GM12878 (cell line): ENCODE data around the gene SMPX. TPM values are rescaled to one million over a fixed set of nuclear protein-coding genes. Genes with fewer than 3 reads are reported as not detected.

Source experiments
- ATAC-seq: fragments of 200-7000 bp; cut with Tn5 transposase; 3 replicates; pipeline ENCODE4 v1.9.1; 2020; ENCODE audit warnings: mild to moderate bottlenecking, moderate library complexity
- BruUV-seq: library from RNA; stranded (reverse); fragments of 400-500 nt; replicated peaks from 2 replicates; lab custom pipeline; 2021; lab: Mats Ljungman, UMichigan
- CTCF ChIA-PET: fragments of 300-600 bp; sonication (Branson Sonifier 250); formaldehyde crosslinking; extraction: SDS; loops from one replicate; lab custom pipeline; 2021; ENCODE audit warnings: inconsistent platforms; lab: Yijun Ruan, JAX
- POLR2A ChIA-PET: fragments of 350-600 bp; formaldehyde crosslinking; extraction: SDS; loops from one replicate; lab custom pipeline; 2021; ENCODE audit warnings: inconsistent platforms; lab: Charles Lee
- RAD21 ChIA-PET: fragments of 300-600 bp; sonication (Branson Sonifier 250); formaldehyde crosslinking; loops from one replicate; lab custom pipeline; 2023; ENCODE audit warnings: antibody characterized with exemption; ENCODE audit not compliant: unreplicated experiment; lab: Charles Lee
- SMC1A ChIA-PET: fragments of 300-600 bp; sonication (Branson Sonifier 250); formaldehyde crosslinking; loops from one replicate; lab custom pipeline; 2023; ENCODE audit not compliant: unreplicated experiment, uncharacterized antibody; lab: Charles Lee
- DNase-seq: peaks from one replicate; pipeline ENCODE4 v3.0.0-alpha.2; 2011; ENCODE audit warnings: low read depth, low spot score
- FAIRE-seq: peaks from 3 replicates; lab custom pipeline; 2011; peaks lifted over from hg19 to GRCh38; lab: Jason Lieb, UNC
- H2AFZ ChIP-seq: 2 replicates; pipeline ENCODE4 v1.6.0; 2011; ENCODE audit warnings: low read depth, low read length, control low read depth; ENCODE audit not compliant: control insufficient read depth
- H3K27ac ChIP-seq: 2 replicates; pipeline ENCODE4 v1.5.1; 2011; ENCODE audit warnings: control low read depth; ENCODE audit not compliant: control insufficient read depth, insufficient read depth
- H3K27me3 ChIP-seq, 2 experiments: replicated peaks in 1 of 2; 2 replicates each; pipeline versions ENCODE4 v1.6.0 to v1.6.1; 2011; ENCODE audit warnings: low read length in 1 of 2; ENCODE audit not compliant: control insufficient read depth in 2 of 2, insufficient read depth in 2 of 2
- H3K36me3 ChIP-seq, 2 experiments: 2 replicates each; pipeline ENCODE4 v1.5.1; 2011; ENCODE audit warnings: low read length in 1 of 2; ENCODE audit not compliant: control insufficient read depth in 2 of 2, insufficient read depth in 2 of 2
- H3K4me1 ChIP-seq: 2 replicates; pipeline ENCODE4 v1.6.1; 2011; ENCODE audit warnings: mild to moderate bottlenecking, low read length, moderate library complexity, mixed read lengths; ENCODE audit not compliant: control insufficient read depth, insufficient read depth
- H3K4me2 ChIP-seq: 2 replicates; pipeline ENCODE4 v1.6.0; 2011; ENCODE audit warnings: control low read depth; ENCODE audit not compliant: control insufficient read depth, insufficient read depth
- H3K4me3 ChIP-seq: fragments of 200-600 bp; sonication (generic); 2 replicates; pipeline ENCODE4 v1.5.1; 2016
- H3K79me2 ChIP-seq: 2 replicates; pipeline ENCODE4 v1.6.0; 2011; ENCODE audit warnings: low read length; ENCODE audit not compliant: control insufficient read depth, insufficient read depth
- H3K9ac ChIP-seq: 2 replicates; pipeline ENCODE4 v1.8.0; 2011; ENCODE audit warnings: low read length, control low read depth, mixed read lengths; ENCODE audit not compliant: control insufficient read depth, insufficient read depth
- H3K9me3 ChIP-seq: replicated peaks from 3 replicates; pipeline ENCODE4 v1.5.1; 2011; ENCODE audit warnings: mild to moderate bottlenecking, low read length; ENCODE audit not compliant: control insufficient read depth, insufficient read depth
- H4K20me1 ChIP-seq: 2 replicates; pipeline ENCODE4 v1.6.0; 2011; ENCODE audit not compliant: control insufficient read depth, insufficient read depth
- RBBP5 ChIP-seq: fragments of 200-600 bp; sonication (generic); conservative IDR thresholded peaks from 2 replicates; pipeline ENCODE4 v1.6.1; 2016
- RCOR1 ChIP-seq: conservative IDR thresholded peaks from 2 replicates; pipeline ENCODE4 v1.6.1; 2012; ENCODE audit warnings: low read depth, low read length, improper control_type of control experiment
- WGBS: methylation state at CpG from one replicate; pipeline ENCODE4 v1.1.6; 2016; ENCODE audit warnings: low lambda C conversion rate; ENCODE audit not compliant: insufficient replicate concordance, insufficient coverage; ENCODE audit errors: missing lambda C conversion rate; 5-methylcytosine and 5-hydroxymethylcytosine counted together
- in situ Hi-C: fragments of 300-500 bp; cut with MboI; formaldehyde crosslinking; loops from 9 replicates; pipeline ENCODE4 v1.14.3; 2018; ENCODE audit warnings: mixed read lengths
- intact Hi-C: fragments of 100-400 bp; cut with micrococcal nuclease; formaldehyde crosslinking; loops from one replicate; pipeline ENCODE4 v1.14.2; 2022; ENCODE audit not compliant: unreplicated experiment
- polyA plus RNA-seq, 11 experiments: library from polyadenylated mRNA; depleted of rRNA in 4 of 11; unstranded in 6 of 11; stranded (reverse) in 5 of 11; fragments of >200 nt; fragmentation: Nextera tagmentation in 4 of 11; fragmentation: Illumina TruSeq in 1 of 11; extraction: Ambion mirVana in 4 of 11; extraction: Trizol in 1 of 11; gene quantifications; 1 replicate in 1 of 11; 2 replicates in 10 of 11; pipeline versions ENCODE4 v1.2.1 to v1.2.3, GENCODE V29; 2011 to 2016; ENCODE audit warnings: inconsistent platforms in 2 of 11, missing spikeins in 2 of 11, low read depth in 1 of 11
- total RNA-seq, 4 experiments: library from RNA; depleted of rRNA in 3 of 4; stranded (reverse); fragments of >200 nt in 3 of 4; fragmentation: Illumina TruSeq in 1 of 4; extraction: Trizol in 1 of 4; gene quantifications; 2 replicates each; pipeline versions ENCODE4 v1.2.1 to v1.2.3, GENCODE V29; 2013 to 2021
- TF ChIP-seq, protein P1 (sequence below): fragments of 450-650 bp; IDR thresholded peaks from 2 replicates; pipeline ENCODE4 v1.6.1; 2016; ENCODE audit warnings: mild to moderate bottlenecking
- TF ChIP-seq, protein P2 (sequence below): IDR thresholded peaks from 2 replicates; pipeline ENCODE4 v1.6.1; 2012; ENCODE audit warnings: improper control_type of control experiment, low read depth, low read length; ENCODE audit not compliant: insufficient replicate concordance
- TF ChIP-seq, protein P3 (sequence below): fragments of 450-650 bp; IDR thresholded peaks from 2 replicates; pipeline ENCODE4 v1.6.1; 2017; ENCODE audit warnings: mild to moderate bottlenecking, moderate library complexity

Gene SMPX
- total and polyA plus RNA-seq, 10 of the 15 experiments (the other 5 are each of a cell fraction or from before 2014, with no cell fraction given) = 0.08 to 0.09 TPM; not detected in 8

DNA sequence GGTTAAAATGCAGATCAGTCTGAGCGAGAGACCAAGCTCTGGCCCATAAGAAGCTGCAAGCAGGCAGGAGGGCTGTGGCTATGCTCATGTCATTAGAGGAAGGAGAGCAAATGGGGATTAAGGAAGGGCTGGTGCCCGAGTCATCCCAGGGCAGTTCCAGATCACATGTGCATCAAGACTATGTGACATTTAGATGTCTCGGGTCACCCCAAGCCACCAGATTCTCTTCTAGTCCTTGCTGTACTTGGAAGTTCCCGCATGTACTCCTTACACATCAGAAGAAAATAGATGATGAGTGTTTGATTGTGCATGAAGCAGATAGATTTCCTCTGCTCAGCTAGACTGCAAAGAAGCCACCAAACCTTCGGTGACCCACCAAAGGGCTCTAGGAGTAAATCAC lies 57.6 kb downstream of the SMPX start:
- no peak for DNase-seq
- H2AFZ ChIP-seq = no peak overlapping the region
- no peaks in the 10 kb centered on the region for H3K79me2 ChIP-seq
- FAIRE-seq = no peak
- no peak overlapping the region for H3K27ac ChIP-seq
- ChIA-PET RAD21 (no interaction called here), POLR2A (no interaction called here)
- H4K20me1 ChIP-seq = no peaks in the 10 kb centered on the region
- H3K9ac ChIP-seq = no peak overlapping the region
- no peak overlapping the region for H3K4me3 ChIP-seq
- 25% methylated on average over 5 of the region's 5 CpGs for WGBS
- H3K9me3 ChIP-seq = no peaks in the 10 kb centered on the region
- no TSS peak for BruUV-seq
- no peaks in the 10 kb centered on the region for H3K27me3 ChIP-seq
- no peaks in the 10 kb centered on the region for H3K4me1 ChIP-seq
- H3K36me3 ChIP-seq = no peaks in the 10 kb centered on the region
- TF ChIP-seq RBBP5 (no peak), RCOR1 (no peak)
- TF ChIP-seq, protein P1, sequence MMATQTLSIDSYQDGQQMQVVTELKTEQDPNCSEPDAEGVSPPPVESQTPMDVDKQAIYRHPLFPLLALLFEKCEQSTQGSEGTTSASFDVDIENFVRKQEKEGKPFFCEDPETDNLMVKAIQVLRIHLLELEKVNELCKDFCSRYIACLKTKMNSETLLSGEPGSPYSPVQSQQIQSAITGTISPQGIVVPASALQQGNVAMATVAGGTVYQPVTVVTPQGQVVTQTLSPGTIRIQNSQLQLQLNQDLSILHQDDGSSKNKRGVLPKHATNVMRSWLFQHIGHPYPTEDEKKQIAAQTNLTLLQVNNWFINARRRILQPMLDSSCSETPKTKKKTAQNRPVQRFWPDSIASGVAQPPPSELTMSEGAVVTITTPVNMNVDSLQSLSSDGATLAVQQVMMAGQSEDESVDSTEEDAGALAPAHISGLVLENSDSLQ = no peak
- TF ChIP-seq, protein P2, sequence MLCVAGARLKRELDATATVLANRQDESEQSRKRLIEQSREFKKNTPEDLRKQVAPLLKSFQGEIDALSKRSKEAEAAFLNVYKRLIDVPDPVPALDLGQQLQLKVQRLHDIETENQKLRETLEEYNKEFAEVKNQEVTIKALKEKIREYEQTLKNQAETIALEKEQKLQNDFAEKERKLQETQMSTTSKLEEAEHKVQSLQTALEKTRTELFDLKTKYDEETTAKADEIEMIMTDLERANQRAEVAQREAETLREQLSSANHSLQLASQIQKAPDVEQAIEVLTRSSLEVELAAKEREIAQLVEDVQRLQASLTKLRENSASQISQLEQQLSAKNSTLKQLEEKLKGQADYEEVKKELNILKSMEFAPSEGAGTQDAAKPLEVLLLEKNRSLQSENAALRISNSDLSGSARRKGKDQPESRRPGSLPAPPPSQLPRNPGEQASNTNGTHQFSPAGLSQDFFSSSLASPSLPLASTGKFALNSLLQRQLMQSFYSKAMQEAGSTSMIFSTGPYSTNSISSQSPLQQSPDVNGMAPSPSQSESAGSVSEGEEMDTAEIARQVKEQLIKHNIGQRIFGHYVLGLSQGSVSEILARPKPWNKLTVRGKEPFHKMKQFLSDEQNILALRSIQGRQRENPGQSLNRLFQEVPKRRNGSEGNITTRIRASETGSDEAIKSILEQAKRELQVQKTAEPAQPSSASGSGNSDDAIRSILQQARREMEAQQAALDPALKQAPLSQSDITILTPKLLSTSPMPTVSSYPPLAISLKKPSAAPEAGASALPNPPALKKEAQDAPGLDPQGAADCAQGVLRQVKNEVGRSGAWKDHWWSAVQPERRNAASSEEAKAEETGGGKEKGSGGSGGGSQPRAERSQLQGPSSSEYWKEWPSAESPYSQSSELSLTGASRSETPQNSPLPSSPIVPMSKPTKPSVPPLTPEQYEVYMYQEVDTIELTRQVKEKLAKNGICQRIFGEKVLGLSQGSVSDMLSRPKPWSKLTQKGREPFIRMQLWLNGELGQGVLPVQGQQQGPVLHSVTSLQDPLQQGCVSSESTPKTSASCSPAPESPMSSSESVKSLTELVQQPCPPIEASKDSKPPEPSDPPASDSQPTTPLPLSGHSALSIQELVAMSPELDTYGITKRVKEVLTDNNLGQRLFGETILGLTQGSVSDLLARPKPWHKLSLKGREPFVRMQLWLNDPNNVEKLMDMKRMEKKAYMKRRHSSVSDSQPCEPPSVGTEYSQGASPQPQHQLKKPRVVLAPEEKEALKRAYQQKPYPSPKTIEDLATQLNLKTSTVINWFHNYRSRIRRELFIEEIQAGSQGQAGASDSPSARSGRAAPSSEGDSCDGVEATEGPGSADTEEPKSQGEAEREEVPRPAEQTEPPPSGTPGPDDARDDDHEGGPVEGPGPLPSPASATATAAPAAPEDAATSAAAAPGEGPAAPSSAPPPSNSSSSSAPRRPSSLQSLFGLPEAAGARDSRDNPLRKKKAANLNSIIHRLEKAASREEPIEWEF = no peak
- TF ChIP-seq, protein P3, sequence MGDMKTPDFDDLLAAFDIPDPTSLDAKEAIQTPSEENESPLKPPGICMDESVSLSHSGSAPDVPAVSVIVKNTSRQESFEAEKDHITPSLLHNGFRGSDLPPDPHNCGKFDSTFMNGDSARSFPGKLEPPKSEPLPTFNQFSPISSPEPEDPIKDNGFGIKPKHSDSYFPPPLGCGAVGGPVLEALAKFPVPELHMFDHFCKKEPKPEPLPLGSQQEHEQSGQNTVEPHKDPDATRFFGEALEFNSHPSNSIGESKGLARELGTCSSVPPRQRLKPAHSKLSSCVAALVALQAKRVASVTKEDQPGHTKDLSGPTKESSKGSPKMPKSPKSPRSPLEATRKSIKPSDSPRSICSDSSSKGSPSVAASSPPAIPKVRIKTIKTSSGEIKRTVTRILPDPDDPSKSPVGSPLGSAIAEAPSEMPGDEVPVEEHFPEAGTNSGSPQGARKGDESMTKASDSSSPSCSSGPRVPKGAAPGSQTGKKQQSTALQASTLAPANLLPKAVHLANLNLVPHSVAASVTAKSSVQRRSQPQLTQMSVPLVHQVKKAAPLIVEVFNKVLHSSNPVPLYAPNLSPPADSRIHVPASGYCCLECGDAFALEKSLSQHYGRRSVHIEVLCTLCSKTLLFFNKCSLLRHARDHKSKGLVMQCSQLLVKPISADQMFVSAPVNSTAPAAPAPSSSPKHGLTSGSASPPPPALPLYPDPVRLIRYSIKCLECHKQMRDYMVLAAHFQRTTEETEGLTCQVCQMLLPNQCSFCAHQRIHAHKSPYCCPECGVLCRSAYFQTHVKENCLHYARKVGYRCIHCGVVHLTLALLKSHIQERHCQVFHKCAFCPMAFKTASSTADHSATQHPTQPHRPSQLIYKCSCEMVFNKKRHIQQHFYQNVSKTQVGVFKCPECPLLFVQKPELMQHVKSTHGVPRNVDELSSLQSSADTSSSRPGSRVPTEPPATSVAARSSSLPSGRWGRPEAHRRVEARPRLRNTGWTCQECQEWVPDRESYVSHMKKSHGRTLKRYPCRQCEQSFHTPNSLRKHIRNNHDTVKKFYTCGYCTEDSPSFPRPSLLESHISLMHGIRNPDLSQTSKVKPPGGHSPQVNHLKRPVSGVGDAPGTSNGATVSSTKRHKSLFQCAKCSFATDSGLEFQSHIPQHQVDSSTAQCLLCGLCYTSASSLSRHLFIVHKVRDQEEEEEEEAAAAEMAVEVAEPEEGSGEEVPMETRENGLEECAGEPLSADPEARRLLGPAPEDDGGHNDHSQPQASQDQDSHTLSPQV = no peak
- TF ChIP-seq, all 136 proteins: peak for 0
- ChIA-PET SMC1A (interaction anchor here (1.0 kb wide), 1 partner anchor 15 kb away, joined by 3 read pairs; no protein-coding TSS in a partner anchor), CTCF (interaction anchor here (0.7 kb wide), 1 partner anchor 109 kb away, joined by 5 read pairs; no protein-coding TSS in a partner anchor)
- ATAC-seq = no peak
- in situ Hi-C loops = no loop called here
- intact Hi-C loops = no loop called here
- H3K4me2 ChIP-seq = no peak overlapping the region
